BE2C (cell line): ENCODE results near the gene SUCLG2. TPM values are rescaled to one million over a fixed set of nuclear protein-coding genes. Genes with fewer than 3 reads are reported as not detected.

ENCODE experiments used
- DNase-seq: peaks from one replicate; pipeline ENCODE4 v3.0.0-alpha.2; 2020
- H3K27me3 ChIP-seq: fragments of 250-450 bp; sonication (Bioruptor Pico); 2 replicates; pipeline ENCODE4 v1.5.1; 2020; ENCODE audit warnings: mild to moderate bottlenecking
- H3K36me3 ChIP-seq: fragments of 250-450 bp; sonication (Bioruptor Pico); 2 replicates; pipeline ENCODE4 v1.5.1; 2020; ENCODE audit warnings: mild to moderate bottlenecking
- H3K4me1 ChIP-seq: fragments of 250-450 bp; sonication (Bioruptor Pico); 2 replicates; pipeline ENCODE4 v1.5.1; 2020
- H3K4me3 ChIP-seq: 2 replicates; pipeline ENCODE4 v1.5.1; 2011; ENCODE audit warnings: low read depth, low read length
- H3K9me3 ChIP-seq: fragments of 250-450 bp; sonication (Bioruptor Pico); 2 replicates; pipeline ENCODE4 v1.5.1; 2020
- polyA plus RNA-seq: library from polyadenylated mRNA; unstranded; fragments of >200 nt; gene quantifications from one replicate; pipeline ENCODE4 v1.2.1, GENCODE V29; 2012; ENCODE audit warnings: low read depth, missing spikeins; ENCODE audit not compliant: insufficient read length, insufficient read depth
- TF ChIP-seq, protein P1 (sequence below): IDR thresholded peaks from 2 replicates; pipeline ENCODE4 v1.5.1; 2012; ENCODE audit warnings: mild to moderate bottlenecking, low read depth, low read length

The SUCLG2 gene, protein sequence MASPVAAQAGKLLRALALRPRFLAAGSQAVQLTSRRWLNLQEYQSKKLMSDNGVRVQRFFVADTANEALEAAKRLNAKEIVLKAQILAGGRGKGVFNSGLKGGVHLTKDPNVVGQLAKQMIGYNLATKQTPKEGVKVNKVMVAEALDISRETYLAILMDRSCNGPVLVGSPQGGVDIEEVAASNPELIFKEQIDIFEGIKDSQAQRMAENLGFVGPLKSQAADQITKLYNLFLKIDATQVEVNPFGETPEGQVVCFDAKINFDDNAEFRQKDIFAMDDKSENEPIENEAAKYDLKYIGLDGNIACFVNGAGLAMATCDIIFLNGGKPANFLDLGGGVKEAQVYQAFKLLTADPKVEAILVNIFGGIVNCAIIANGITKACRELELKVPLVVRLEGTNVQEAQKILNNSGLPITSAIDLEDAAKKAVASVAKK
- polyA plus RNA-seq = 12.6 TPM

GRCh38 chr3:67654099-67654843, at the start of gene SUCLG2:
Gene SUCLG2 (minus strand): TSS chr3:67654612. CDS start chr3:67654586, 26 bp downstream.
- H3K36me3 ChIP-seq = no peaks in the 10 kb centered on the region
- H3K9me3 ChIP-seq = peaks cover 6% of the 10 kb centered on the region
- H3K4me3 ChIP-seq = peak within 1 kb of the TSS; percentile 76
- TF ChIP-seq, protein P1, sequence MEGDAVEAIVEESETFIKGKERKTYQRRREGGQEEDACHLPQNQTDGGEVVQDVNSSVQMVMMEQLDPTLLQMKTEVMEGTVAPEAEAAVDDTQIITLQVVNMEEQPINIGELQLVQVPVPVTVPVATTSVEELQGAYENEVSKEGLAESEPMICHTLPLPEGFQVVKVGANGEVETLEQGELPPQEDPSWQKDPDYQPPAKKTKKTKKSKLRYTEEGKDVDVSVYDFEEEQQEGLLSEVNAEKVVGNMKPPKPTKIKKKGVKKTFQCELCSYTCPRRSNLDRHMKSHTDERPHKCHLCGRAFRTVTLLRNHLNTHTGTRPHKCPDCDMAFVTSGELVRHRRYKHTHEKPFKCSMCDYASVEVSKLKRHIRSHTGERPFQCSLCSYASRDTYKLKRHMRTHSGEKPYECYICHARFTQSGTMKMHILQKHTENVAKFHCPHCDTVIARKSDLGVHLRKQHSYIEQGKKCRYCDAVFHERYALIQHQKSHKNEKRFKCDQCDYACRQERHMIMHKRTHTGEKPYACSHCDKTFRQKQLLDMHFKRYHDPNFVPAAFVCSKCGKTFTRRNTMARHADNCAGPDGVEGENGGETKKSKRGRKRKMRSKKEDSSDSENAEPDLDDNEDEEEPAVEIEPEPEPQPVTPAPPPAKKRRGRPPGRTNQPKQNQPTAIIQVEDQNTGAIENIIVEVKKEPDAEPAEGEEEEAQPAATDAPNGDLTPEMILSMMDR = no peak
- no peaks in the 10 kb centered on the region for H3K4me1 ChIP-seq
- DNase-seq = peak; percentile 88
- H3K27me3 ChIP-seq = no peaks in the 10 kb centered on the region

DNA sequence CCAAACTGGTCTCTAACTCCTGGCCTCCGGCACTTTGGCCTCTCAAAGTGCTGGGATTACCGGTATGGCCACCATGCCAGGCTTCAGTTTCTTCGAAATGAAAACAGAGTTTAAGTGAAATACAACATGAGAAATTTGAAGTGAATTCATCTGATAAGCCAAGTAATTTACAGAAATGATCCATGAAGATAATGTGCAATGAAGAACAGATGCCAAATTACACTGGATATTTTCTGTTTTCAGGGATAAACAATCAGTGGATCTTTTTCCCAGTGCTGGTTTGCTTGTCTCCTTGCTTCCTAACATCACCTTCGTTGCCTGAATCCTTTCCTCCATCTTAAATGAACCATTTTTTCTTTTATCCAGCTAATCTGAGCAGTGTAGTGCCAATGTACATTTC, 46.2 kb upstream of the SUCLG2 start:
- no peaks in the 10 kb centered on the region; the same call in 1 of the 2 replicates for H3K27me3 ChIP-seq
- TF ChIP-seq, protein P1 = no peak
- no peaks in the 10 kb centered on the region for H3K4me1 ChIP-seq
- no peaks in the 10 kb centered on the region for H3K9me3 ChIP-seq
- DNase-seq = no peak
- no peak overlapping the region for H3K4me3 ChIP-seq
- H3K36me3 ChIP-seq = no peaks in the 10 kb centered on the region

DNA sequence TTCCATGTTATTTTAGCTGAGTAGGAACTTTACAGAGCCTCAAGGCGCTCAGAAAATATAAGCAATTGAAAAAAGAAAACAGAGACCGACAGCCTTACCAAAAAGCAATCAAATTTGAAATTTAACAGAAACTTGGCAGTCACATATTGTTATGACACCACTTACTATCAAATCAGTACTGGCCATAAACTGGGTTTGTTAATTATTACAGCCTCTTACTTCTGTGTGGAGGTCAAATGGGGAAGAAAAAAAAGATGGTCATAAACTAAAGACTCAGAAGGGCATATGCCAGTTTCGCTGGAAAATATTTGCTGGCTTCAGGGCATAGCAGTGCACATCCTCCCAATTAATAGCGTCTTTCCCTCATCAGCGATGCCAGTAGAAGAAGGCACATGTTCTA, 45.5 kb upstream of the SUCLG2 start:
- H3K27me3 ChIP-seq = no peaks in the 10 kb centered on the region; the same call in 1 of the 2 replicates
- no peak for DNase-seq
- H3K9me3 ChIP-seq = no peaks in the 10 kb centered on the region
- H3K4me3 ChIP-seq = no peak overlapping the region
- no peaks in the 10 kb centered on the region for H3K36me3 ChIP-seq
- no peaks in the 10 kb centered on the region for H3K4me1 ChIP-seq
- TF ChIP-seq, protein P1 = no peak

DNA sequence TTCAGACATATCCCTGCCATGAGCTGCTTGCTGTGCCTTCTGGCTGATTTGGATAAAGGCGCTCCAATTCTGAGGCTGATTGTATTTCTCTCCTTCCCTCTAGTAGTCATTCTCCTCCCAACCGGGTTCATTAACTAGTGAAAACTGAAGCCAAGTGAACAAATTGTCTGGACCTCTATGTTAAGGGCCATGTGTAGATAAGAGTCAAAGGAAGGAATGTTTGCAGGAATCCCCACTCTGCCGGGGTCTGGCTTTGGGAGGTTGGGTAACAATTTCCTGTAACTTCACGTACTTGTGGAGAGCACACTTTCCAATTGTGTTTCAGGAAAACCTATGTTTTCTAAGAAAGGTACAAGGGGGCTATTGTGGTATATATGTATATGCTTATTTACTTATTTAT, 38.2 kb upstream of the SUCLG2 start:
- Histone ChIP-seq H3K27me3 (no peaks in the 10 kb centered on the region), H3K36me3 (no peaks in the 10 kb centered on the region), H3K4me1 (no peaks in the 10 kb centered on the region), H3K9me3 (no peaks in the 10 kb centered on the region), H3K4me3 (no peak overlapping the region)
- no peak for DNase-seq
- TF ChIP-seq, protein P1 = no peak

DNA sequence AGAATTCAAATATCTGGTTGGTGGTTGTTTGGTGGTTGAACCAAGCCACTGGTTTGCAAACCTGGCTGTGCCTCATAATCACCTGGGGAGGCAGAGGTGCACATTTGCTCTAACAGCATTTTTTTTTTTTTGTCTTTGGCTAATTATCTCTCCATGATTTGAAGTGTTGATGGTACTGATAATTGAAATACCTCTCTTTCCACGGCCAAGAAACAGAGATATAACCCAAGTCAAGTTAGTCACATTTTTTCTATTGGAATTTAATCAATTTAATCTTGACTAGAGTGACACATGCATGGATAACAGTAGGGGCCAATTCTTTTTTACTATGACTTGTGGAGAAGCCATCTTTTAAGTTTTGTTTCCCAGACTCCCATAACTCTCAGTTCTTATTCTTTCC, 37.5 kb upstream of the SUCLG2 start:
- Histone ChIP-seq H3K27me3 (no peaks in the 10 kb centered on the region), H3K9me3 (no peaks in the 10 kb centered on the region), H3K4me1 (no peaks in the 10 kb centered on the region), H3K36me3 (no peaks in the 10 kb centered on the region), H3K4me3 (no peak overlapping the region)
- TF ChIP-seq, protein P1 = no peak
- no peak for DNase-seq
